ENCODE measurements around the gene CDKL1. TPM values are rescaled to one million over a fixed set of nuclear protein-coding genes. Genes with fewer than 3 reads are reported as not detected.

CDKL1 gene
- total RNA-seq, 1 experiment from 2014 or later, result 14.4 TPM

GRCh38 chr14:50379563-50379962 lies 17.1 kb downstream of the CDKL1 start:
- POLR2A ChIA-PET (ENCODE audit: unreplicated experiment), result no interaction called here
- no peak for ATAC-seq
- Histone ChIP-seq H3K27me3 (ENCODE audit: low read length) (no peaks in the 10 kb centered on the region), H3K9me2 (replicated peaks; ENCODE audit: low read length) (no peaks in the 10 kb centered on the region), H3K79me2 (ENCODE audit: low read length) (no peaks in the 10 kb centered on the region), H3K4me2 (ENCODE audit: low read length) (no peak overlapping the region), H3K4me1 (ENCODE audit: insufficient read depth, low read length) (no peaks in the 10 kb centered on the region), H3K9ac (ENCODE audit: low read length) (no peak overlapping the region), H4K20me1 (ENCODE audit: low read length) (no peaks in the 10 kb centered on the region; the same call in 1 of the 2 replicates), H3K4me3 (ENCODE audit: low read length) (no peak overlapping the region), H2AFZ (ENCODE audit: low read length) (no peak overlapping the region), H3F3A (ENCODE audit: low read length, unreplicated experiment) (no peaks in the 10 kb centered on the region), H3K36me3 (ENCODE audit: low read depth, low read length) (peaks cover 3% of the 10 kb centered on the region; the same call in 1 of the 2 replicates), H3K9me3 (ENCODE audit: low read length) (no peaks in the 10 kb centered on the region), H3K27ac (ENCODE audit: low read length) (no peak overlapping the region)
- CTCF ChIA-PET, result no interaction called here
- intact Hi-C loops (cut with micrococcal nuclease), result no loop called here
- DNase-seq, result no peak
- TF ChIP-seq EZH2 (IDR thresholded peaks at IDR 0.05; ENCODE audit: low read length, unreplicated experiment) (no peak), CTCF (conservative IDR thresholded peaks at IDR 0.05; ENCODE audit: low read depth, low read length) (no peak), EZH2phosphoT487 (IDR thresholded peaks at IDR 0.05; ENCODE audit: borderline replicate concordance, low read length) (no peak)
- BruUV-seq (replicated peaks), result no TSS peak

GRCh38 chr14:50377550-50378085 lies 19.1 kb downstream of the CDKL1 start:
- no peaks in the 10 kb centered on the region; the same call in 1 of the 2 replicates for H4K20me1 ChIP-seq (ENCODE audit: low read length)
- ATAC-seq (no peak), DNase-seq (no peak)
- no peaks in the 10 kb centered on the region for H3K27me3 ChIP-seq (ENCODE audit: low read length)
- H3K9ac ChIP-seq (ENCODE audit: low read length), result no peak overlapping the region
- no peak overlapping the region for H2AFZ ChIP-seq (ENCODE audit: low read length)
- H3K36me3 ChIP-seq (ENCODE audit: low read depth, low read length), result peaks cover 3% of the 10 kb centered on the region; the same call in 1 of the 2 replicates
- CTCF ChIA-PET, result no interaction called here
- H3K9me3 ChIP-seq (ENCODE audit: low read length), result no peaks in the 10 kb centered on the region
- BruUV-seq (replicated peaks), result no TSS peak
- no peak overlapping the region for H3K4me2 ChIP-seq (ENCODE audit: low read length)
- TF ChIP-seq CTCF (conservative IDR thresholded peaks at IDR 0.05; ENCODE audit: low read depth, low read length) (no peak), EZH2 (IDR thresholded peaks at IDR 0.05; ENCODE audit: low read length, unreplicated experiment) (no peak), EZH2phosphoT487 (IDR thresholded peaks at IDR 0.05; ENCODE audit: borderline replicate concordance, low read length) (no peak)
- intact Hi-C loops (cut with micrococcal nuclease), result no loop called here
- H3K27ac ChIP-seq (ENCODE audit: low read length), result no peak overlapping the region
- POLR2A ChIA-PET (ENCODE audit: unreplicated experiment), result no interaction called here
- H3K9me2 ChIP-seq (replicated peaks; ENCODE audit: low read length), result no peaks in the 10 kb centered on the region
- no peaks in the 10 kb centered on the region for H3K4me1 ChIP-seq (ENCODE audit: insufficient read depth, low read length)
- H3K4me3 ChIP-seq (ENCODE audit: low read length), result no peak overlapping the region
- H3K79me2 ChIP-seq (ENCODE audit: low read length), result no peaks in the 10 kb centered on the region
- H3F3A ChIP-seq (ENCODE audit: low read length, unreplicated experiment), result no peaks in the 10 kb centered on the region

- no peaks in the 10 kb centered on the region for H3F3A ChIP-seq (ENCODE audit: low read length, unreplicated experiment)
- no peak for TF ChIP-seq CTCF (conservative IDR thresholded peaks at IDR 0.05; ENCODE audit: low read depth, low read length)
- TF ChIP-seq EZH2 (IDR thresholded peaks at IDR 0.05; ENCODE audit: low read length, unreplicated experiment), result no peak
- BruUV-seq (replicated peaks), result no TSS peak
- no peaks in the 10 kb centered on the region for H3K27me3 ChIP-seq (ENCODE audit: low read length)
- H3K9ac ChIP-seq (ENCODE audit: low read length), result no peak overlapping the region
- H3K27ac ChIP-seq (ENCODE audit: low read length), result no peak overlapping the region
- no peaks in the 10 kb centered on the region for H3K4me1 ChIP-seq (ENCODE audit: insufficient read depth, low read length)
- intact Hi-C loops (cut with micrococcal nuclease), result no loop called here
- peaks cover 3% of the 10 kb centered on the region; the same call in 1 of the 2 replicates for H3K36me3 ChIP-seq (ENCODE audit: low read depth, low read length)
- H3K79me2 ChIP-seq (ENCODE audit: low read length), result no peaks in the 10 kb centered on the region
- H2AFZ ChIP-seq (ENCODE audit: low read length), result no peak overlapping the region
- no peak overlapping the region for H3K4me3 ChIP-seq (ENCODE audit: low read length)
- H4K20me1 ChIP-seq (ENCODE audit: low read length), result no peaks in the 10 kb centered on the region; the same call in 1 of the 2 replicates
- DNase-seq, result no peak
- H3K4me2 ChIP-seq (ENCODE audit: low read length), result no peak overlapping the region
- ChIA-PET POLR2A (ENCODE audit: unreplicated experiment) (no interaction called here), CTCF (no interaction called here)
- no peak for ATAC-seq
- no peaks in the 10 kb centered on the region for H3K9me2 ChIP-seq (replicated peaks; ENCODE audit: low read length)
- H3K9me3 ChIP-seq (ENCODE audit: low read length), result no peaks in the 10 kb centered on the region
Observed at GRCh38 chr14:50375760-50376159, 20.9 kb downstream of the CDKL1 start.
